NCI-H2107 (cell line): ENCODE data around the gene HDAC4.

ENCODE experiments used
- DNase-seq: peaks from one replicate; lab custom pipeline; 2025; lab: John Stamatoyannopoulos, UW

The HDAC4 gene

DNA sequence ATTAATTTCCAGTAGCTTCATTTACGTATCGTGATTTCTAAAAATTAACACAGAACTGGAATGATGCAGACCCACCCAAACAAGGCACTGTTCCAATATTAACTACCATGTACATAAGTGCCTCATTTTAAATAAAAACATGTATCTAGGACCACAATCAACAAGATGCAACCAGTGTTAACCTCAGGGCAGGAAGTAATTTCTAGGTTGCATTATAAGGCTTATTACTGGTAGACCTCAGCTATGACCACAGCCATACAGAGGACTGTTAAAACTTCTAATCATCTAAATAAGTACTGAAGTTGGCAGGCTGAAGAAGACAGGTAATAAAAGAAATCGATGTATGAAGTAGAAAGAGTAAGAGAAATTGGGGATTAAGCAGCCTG, 262.9 kb downstream of the HDAC4 start:
- DNase-seq, result no peak

DNA sequence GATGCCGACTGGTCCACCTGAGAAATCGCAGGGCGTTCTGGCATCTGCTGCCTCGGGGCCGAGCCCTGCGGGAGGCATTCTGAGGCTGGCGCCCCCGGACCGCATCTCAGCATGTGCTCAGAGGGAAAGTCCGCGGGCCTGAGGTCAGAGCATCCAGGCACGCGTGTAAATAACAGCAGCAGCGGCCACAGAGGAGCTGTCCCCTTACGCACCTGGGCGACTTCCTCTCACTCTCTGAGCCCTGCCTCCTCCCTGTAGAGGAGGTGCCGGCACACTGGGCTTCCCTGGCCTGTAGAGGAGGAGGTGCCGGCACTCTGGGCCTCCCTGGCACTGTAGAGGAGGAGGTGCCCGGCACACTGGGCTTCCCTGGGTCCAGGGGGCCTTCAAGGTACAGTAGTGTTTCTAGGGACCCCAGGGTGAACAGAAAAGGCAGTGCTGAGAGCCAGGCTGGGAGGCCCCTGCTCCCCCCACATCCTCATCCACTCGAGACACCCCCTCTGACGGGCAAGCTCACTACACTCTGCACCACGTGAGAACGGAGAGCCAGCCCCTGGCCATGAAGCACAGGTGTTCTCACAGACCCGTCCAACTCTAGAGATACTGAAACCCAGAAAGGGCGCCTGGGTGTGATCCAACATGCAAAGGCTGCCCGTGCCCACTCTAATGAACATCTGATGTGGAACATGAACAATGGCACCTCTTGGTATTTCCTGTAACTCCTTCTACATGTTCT, 263.5 kb downstream of the HDAC4 start:
- no peak for DNase-seq

DNA sequence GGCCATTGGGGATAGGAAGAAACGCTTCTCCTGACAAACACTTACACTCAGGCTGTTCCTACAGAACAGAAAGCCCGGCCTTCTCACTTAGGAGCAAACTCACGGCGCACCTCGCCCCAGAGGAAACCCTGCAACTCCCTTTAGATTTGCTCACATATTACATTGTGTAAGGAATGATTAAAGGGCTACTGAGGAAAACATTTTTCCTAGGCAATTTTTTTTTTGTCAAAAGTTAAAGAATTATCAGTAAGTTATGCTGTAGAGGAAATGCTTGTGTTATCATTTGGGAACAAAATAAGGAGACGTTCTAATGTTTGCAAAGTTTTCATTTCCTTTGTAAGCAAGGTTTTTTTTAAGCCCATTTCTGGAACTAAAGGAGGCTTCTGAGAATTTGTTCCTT, 264.1 kb downstream of the HDAC4 start:
- DNase-seq, result no peak

DNA sequence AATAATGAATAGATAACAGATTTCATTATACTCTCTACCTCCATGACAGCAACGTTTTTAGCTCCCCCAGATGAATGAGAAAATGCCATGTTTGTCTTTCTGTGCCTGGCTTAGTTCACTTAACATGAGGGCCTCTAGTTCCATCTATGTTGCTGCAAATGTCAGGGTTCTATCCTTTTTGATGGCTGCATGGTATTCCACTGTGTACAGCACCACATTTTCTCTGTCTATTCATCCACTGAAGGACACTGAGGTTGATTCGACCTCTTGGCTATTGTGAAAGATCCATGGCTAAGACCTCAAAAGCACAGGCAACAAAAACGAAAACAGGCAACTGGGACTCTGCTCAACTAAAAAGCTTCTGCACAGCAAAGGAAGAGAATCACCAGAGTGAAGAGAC, 264.6 kb downstream of the HDAC4 start:
- no peak for DNase-seq

DNA sequence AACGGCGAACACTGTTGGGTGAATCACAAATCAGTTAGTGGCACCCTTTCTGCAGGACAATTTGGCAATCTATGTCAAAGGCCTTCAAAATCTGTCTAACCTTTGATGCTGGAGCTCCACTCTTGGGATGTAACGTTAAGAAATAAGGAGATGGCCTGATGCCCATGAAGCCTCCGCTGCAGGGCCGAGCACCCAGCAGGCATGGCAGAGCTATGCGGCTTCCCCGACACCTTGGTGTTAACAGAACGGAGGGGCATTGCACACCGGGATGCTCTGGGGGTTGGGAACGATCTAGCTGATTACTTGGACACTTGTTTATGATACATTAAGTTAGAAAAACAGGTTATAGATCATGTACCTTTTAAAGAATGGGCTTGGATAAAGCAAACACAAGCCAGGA, 265.3 kb downstream of the HDAC4 start:
- no peak for DNase-seq

DNA sequence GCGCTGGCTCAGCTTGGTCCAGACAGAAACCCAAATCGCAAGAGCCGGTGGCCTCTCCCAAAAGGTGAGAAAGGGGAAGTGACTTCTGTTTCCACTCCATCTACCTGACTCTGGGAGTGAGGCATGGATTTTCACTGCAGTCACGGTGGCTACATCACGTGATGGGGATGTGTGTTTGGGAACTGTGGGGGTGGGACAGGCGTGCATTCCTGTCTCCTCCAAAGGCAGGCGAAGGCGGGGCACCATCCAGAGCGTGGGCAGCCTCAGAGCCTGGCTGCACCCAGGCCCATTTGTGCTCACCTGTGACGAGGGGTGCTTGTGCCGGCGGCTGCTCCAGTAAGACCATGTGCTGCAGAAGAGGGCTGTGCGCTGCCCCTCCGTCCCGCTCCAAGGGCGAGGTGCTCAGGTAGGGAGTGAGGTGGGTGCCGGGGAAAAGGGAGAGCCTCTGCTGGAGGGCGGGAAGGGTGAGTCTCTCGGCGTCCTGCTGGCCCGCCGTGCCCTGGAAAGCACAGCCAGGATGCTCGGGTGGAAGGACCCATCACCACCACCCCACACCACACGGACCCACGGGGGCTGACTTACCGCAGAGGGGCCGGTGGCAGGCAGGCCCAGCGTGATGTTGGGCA, 266.8 kb downstream of the HDAC4 start:
- no peak for DNase-seq

DNA sequence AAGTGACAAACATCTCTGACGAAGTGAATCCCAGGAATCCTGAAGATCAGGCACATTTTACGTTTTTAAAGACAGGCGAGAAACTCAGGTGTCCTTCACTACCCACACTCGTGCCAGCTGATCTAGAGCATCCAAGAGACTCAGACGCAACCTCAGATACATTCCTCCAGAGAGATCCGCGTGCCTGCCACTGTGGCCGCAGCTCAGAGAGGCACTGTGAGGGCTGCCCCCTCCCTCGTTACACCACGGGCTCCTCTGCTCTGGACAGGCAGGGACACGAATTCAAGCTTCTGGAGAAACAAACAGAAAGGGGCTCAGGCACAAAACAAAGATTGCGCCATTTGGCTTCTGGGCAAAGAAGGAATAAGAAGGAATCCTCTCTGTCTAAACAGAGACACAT, 268.0 kb downstream of the HDAC4 start:
- no peak for DNase-seq

DNA sequence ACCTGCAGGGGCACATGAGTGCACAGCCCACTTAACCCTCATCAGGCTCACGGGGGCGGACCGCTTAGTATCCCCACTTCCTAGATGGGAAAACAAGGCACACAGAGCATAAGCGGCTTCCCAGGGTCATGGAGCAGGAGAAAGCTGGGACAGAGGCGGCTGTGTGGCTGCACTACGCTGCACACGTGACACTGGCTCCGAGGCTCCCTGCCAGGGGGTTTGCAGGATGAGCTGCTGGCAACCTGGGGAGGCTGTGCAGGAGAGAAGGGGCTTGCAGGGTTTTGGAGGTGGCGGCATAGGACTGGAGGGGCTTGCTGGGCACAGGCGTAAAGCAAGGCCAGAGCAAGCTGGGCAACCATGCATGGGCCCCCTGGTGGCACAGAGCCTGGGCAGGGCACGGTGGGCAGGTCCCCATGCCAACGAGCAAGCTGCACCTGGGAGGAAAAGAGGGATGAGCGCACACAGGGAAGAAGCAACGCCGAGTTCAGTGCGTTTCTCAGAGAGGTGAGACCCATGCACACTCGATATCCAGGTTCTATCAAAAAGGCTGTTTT, 268.6 kb downstream of the HDAC4 start:
- DNase-seq, result no peak

DNA sequence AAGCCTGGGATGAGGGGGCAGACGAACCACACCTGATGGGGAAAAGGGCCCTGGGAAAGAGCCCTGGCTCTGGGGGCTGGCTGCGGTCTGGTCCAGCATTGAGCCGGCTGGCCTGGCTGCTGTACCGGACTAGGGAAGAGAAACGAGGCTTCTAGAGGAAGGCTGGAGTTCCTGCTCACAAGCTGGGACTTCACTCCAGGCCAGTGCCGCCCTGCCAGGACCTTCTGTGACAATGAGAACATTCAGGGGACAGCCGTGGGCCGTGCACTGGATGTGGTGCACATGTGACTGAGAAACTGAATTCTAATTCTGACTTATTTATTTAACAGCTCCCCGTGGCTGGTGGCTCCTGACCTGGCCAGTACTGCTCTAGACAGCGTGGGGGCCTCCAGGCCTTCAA, 269.3 kb downstream of the HDAC4 start:
- no peak for DNase-seq

DNA sequence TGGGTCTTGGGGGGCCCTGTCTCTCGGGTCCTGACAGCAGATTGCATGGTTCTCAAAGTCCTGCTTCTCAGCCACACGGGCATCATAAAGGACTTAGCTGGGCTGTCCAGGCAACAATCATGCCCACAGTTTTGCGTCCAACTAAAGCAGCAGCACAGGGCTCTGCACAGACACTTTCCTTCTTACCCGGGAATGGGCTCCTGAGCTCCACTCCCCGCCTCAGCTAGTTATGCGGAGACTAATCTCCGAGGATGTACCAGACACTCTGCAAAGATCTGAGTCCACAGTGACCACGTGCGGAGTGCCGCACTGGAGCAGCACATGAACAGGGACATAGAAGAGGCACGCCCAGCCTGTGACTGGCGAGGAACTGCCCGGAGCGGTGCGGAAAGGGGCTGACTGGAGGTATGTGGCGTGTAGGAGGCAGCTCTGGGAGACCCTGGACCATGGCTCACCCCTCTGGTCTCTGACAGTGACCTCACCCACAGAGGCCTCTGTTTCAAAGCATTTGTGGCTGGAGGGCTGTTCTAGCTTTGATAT, 270.0 kb downstream of the HDAC4 start:
- DNase-seq, result no peak

DNA sequence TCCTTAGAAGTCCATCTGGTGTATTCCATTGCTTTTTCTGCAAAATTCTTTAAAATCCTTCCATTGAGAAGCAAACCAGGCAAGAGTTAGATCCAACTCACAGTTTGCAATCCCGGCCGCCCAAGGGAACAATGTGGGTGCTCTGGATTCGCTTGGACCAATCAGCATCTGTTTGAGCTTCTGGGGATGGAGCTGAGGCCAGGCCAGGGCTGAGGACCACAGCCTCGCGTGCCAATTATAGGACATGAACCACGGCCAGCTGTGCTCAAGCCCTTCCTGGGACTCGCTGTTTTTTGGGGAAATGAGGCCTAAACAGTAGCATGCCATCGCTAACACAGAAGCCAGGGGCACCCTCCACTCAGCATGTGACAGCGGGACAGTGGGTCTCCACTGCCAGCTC, 270.8 kb downstream of the HDAC4 start:
- no peak for DNase-seq

DNA sequence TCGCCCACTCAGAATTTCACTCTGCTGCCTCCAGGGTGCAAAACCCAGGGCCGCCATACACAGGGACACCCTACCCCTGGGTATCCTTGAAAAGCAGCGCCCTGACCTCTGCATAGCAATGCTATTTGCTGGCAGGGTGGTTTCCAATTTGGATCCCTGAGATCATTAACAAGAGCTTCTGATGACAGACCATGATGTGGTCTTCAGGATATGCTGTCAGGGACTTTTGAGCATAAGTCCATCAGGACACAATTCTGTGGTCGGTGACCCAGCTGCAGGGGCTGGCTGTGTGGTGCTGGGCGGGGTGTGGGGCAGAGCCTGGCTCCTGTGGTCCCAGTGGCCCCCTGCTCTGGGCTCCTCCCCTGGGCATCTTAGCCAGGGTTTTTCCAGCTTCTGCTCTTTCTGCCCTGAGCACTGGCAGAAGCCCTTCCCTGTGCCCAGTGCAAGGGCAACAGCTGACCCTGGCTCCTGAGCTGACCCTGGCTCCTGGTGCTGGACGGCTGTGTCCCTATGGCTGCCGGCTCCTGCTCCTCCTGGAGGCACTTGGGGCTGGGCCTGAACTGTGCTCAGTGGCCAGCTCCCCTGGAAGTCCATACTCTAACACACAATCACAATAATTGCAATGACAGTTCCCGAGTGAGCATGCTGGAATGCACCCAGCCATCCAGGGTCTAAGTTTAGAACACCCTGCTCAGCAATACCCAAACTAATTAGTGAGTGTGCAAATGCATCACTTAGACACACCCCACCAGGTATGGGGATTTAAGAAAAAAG, 271.5 kb downstream of the HDAC4 start:
- DNase-seq, result no peak

DNA sequence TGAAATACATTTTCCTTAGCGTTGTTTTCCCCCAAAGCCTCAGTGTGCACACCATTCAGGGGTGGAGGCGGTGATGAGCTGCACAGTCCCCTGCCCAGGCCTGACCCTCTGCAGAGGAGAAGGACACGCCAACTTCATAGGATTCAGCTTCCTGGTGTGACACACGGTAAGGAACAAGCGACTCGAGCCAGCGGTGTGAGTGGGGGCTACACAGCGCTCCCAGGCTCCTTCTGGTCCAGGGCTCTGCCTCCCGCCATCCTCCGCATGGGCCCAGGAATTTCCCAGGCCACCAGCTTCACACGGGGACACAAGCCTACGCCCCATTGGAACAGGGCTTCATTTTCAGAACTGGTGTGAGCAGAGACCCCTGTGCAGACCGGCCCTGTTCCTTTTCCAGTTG, 272.1 kb downstream of the HDAC4 start:
- DNase-seq, result no peak

DNA sequence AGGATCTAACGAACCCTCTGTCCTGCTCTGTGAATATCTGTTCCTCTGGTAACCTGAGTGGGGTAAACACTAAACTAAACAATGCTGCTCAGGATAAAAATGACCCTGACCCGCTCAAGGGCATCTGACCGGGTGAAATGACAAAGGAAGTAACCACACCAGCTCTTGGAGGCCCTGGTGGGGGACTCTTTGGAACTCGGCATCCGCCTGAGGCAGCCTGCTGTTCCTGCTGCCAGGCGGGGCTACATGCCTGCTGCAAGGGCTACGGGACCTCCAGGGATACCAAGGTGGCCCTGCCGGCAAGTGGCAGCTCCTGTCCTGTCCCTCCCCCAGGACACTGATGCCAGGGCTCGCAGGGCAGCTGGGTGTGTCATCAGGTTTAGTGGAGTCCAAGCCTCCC, 273.3 kb downstream of the HDAC4 start:
- DNase-seq, result no peak

DNA sequence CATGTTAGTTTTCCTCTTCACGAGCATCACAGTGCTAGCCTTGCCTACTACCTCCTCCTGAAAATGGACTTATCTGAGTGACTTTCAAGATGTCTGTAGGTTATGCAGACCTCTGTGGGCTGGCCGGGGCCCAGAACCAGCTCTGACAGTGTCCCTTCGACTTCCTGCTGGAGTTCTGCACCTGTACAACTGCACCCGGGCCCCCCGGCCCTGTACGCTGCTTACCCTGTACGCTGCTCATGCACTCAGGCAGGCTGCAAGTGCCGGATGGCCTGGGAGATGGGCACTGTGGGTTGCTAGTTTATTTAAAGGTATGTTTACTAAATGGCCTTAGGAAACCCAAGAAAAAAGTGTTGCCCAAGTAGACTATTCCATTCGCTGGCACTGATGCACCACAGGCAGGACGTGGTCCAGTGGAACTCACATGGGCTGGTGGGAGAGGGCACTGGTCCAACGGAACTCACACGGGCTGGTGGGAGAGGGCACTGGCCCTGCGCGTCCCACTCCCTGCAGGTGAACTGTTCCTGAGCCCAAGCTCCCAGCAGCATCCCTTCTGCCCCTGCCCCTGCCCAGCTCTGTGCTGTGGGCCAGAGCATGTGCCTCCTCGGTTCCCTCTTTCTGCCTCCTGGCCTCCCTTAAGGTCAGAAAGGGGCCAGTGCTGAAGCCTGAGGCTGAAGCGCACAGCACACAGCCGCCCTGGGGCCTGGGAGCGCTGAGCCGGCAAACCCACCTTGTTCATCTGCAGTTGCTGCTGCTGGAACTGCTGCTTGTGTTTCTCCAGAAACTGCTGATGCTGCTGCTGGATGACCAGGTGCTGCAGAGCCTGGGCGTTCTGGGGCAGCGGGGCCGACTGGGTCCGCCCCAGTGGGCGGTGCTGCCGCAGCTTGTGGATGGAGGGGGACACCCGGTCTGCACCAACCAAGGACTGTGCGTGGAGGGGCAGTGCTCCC, 274.8 kb downstream of the HDAC4 start:
- DNase-seq, result no peak

DNA sequence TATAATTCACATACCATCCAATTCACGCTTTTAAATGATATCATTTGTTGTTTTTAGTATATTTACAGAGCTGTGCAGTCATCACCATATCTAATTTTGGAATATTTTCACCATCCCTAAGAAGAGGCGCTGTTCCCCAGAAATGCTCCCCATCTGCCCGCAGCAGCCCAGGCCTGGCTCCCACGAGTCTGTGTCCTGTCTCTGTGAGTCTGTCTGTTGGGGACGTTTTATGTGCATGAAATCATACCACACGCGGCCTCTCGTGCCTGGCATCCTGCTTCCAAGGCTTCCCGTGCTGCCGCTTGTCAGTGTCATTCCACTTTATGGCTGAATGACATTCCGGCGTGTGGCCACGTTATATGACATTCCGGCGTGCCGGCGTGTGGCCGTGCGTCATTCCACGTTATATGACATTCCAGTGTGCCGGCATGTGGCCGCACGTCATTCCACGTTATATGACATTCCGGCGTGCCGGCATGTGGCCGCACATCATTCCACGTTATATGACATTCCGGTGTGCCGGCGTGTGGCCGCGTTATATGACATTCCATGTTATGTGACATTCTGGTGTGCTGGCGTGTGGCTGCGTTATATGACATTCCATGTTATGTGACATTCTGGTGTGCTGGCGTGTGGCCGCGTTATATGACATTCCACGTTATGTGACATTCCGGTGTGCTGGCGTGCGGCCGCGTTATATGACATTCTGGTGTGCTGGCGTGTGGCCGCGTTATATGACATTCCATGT, 276.5 kb downstream of the HDAC4 start:
- DNase-seq, result no peak

DNA sequence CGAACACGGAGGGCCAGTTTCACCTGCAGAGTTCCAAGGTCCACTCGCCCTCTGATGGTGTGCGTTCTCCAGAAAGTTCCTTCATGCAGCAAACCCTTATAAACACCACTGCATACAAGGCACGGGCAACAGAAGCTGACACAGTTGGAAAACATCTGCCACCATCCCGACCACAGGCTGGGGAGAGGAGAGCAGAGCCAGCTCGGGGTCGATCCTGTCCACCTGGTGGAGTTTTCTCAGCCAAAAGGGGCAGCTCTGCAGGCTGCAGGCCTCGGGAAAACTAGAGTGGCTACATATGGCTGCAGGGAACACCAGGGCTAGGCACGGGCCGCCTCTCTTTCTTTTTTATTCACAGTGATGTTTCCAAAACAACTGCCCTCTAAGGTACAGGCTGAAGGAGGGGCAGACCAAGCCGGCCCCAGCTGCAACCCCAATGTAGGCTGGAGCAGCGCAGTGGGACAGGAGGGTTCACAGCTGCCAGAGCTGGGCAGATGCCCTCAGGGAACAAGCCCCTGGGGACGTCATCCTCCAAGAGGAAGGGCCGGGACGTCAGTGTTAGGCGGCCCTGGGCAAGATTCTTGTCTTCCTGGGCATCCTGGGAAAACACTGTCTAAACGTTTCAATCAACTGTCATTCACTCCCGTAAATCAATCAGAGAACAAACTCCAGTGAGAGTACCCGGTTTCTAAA, 278.3 kb downstream of the HDAC4 start:
- DNase-seq, result no peak

DNA sequence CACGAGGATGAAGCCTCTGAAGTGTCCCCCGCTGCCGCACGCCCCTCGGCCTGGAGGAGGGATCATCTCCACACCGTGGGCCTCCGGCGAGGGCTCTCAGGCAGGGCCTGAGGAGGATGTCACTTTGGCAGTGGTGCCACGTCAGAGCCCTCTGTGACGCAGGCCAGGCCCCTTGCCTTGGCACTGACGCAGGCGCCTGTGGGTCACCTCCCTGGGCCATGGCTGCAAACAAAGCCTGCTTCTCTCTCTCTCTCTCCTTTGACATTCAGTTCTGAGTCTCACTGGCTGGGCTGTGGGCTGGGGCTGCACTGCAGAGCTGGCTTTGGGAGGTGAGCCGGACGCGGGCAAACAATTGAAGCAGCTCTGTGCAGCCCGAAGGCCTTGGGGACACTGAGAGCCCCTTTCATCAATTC, 279.2 kb downstream of the HDAC4 start:
- no peak for DNase-seq

DNA sequence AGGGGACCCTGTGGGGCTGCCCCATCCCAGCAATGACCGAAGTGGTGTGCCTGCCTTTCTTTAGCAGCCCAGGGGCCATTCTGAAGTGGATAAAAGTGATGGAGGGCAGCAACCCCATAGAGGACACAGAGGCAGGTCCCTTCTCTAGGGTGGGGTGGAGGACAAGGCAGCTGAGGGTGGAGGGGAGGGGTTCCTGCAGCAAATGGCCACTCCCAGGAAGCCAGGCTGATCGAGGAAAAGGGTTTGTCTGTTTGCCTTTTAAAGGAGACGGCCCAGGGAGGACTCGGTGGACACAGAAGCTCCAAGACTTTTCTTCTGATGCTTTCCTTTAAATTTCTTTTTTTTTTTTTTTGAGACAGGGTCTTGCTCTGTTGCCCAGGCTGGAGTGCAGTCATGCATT, 280.2 kb downstream of the HDAC4 start:
- DNase-seq, result no peak
